Gastroesophageal sphincter (tissue), 4 donors: ENCODE data around the gene RPA1. TPM values are rescaled to one million over a fixed set of nuclear protein-coding genes. Genes with fewer than 3 reads are reported as not detected.
A peak's percentile ranks its signal among the peaks of the same experiment; 100 is the strongest.

Experiments used
- ATAC-seq: fragments of 150-250 bp; one replicate; pipeline ENCODE4 v1.9.1; 2016; ENCODE audit warnings: mild to moderate bottlenecking, moderate library complexity
- H3K27ac ChIP-seq, 4 donors: fragments of 200-600 bp; sonication (generic) in 3 of 4; 1 replicate in 3 of 4; 2 replicates in 1 of 4; pipeline ENCODE4 v1.5.1; 2016 to 2019
- H3K27me3 ChIP-seq: fragments of 200-600 bp; sonication (generic); one replicate; pipeline ENCODE4 v1.5.1; 2019
- H3K36me3 ChIP-seq, 2 donors: fragments of 200-600 bp; sonication (generic); one replicate each; pipeline ENCODE4 v1.5.1; 2019; ENCODE audit warnings: control low read depth in 1 of 2
- H3K4me1 ChIP-seq, 3 donors: fragments of 200-600 bp; sonication (generic); 1 replicate in 2 of 3; 2 replicates in 1 of 3; pipeline ENCODE4 v1.5.1; 2016 to 2019; ENCODE audit warnings: control low read depth in 2 of 3
- H3K4me3 ChIP-seq, 2 donors: fragments of 200-600 bp; sonication (generic); one replicate each; pipeline ENCODE4 v1.5.1; 2019; ENCODE audit warnings: mild to moderate bottlenecking in 1 of 2, moderate library complexity in 1 of 2
- H3K9me3 ChIP-seq, 3 donors: fragments of 200-600 bp; sonication (generic); one replicate each; pipeline ENCODE4 v1.5.1; 2017 to 2019; ENCODE audit warnings: control low read depth in 2 of 3
- CTCF ChIP-seq, 4 experiments: fragments of 200-600 bp in 2 of 4; fragments of 450-650 bp in 2 of 4; sonication (generic) in 1 of 4; IDR thresholded peaks; one replicate each; pipeline ENCODE4 v1.5.1; 2017 to 2019; ENCODE audit warnings: antibody characterized with exemption in 4 of 4, mild to moderate bottlenecking in 2 of 4, moderate library complexity in 2 of 4
- EP300 ChIP-seq: sonication (generic); formaldehyde crosslinking; IDR thresholded peaks from one replicate; pipeline ENCODE4 v1.6.1; 2017; ENCODE audit warnings: antibody characterized with exemption, mild to moderate bottlenecking
- POLR2A ChIP-seq, 2 donors: fragments of 450-650 bp; IDR thresholded peaks; one replicate each; pipeline ENCODE4 v1.6.1; 2017; ENCODE audit warnings: antibody characterized with exemption in 2 of 2, mild to moderate bottlenecking in 2 of 2, moderate library complexity in 1 of 2
- POLR2AphosphoS5 ChIP-seq: sonication (generic); formaldehyde crosslinking; IDR thresholded peaks from one replicate; pipeline ENCODE4 v1.6.1; 2017; ENCODE audit warnings: antibody characterized with exemption
- WGBS, 2 donors: methylation state at CpG; one replicate each; pipeline ENCODE4 v1.1.5; 2018; ENCODE audit warnings: low coverage in 1 of 2; 5-methylcytosine and 5-hydroxymethylcytosine counted together
- total RNA-seq, 4 donors: library from RNA; depleted of rRNA; stranded (reverse); fragments of >200 nt; gene quantifications; one replicate each; pipeline ENCODE4 v1.1.0, GENCODE V29; 2016

RPA1 gene
- total RNA-seq, 4 donors from 2014 or later = 22.0 to 33.0 (median 25.2) TPM

GRCh38 chr17:1785930-1786329 lies 43.9 kb upstream of the RPA1 start:
- peaks cover 0 to 35% of the 10 kb centered on the region in 2 donors for H3K36me3 ChIP-seq
- H3K27ac ChIP-seq = peak overlapping the region in 3 of 4 donors; percentile 73 to 89 (median 74)
- WGBS, 2 donors = 48 to 61% methylated on average over 3 of the region's 4 CpGs

GRCh38 chr17:1786708-1787107 lies 43.1 kb upstream of the RPA1 start:
- H3K4me3 ChIP-seq = no peak overlapping the region
- H3K27me3 ChIP-seq = no peaks in the 10 kb centered on the region
- H3K36me3 ChIP-seq = peaks cover 0 to 28% of the 10 kb centered on the region in 2 donors
- TF ChIP-seq EP300 = no peak
- TF ChIP-seq POLR2AphosphoS5 = no peak
- TF ChIP-seq POLR2A (IDR thresholded peaks at IDR 0.05) = no peak
- TF ChIP-seq CTCF (IDR thresholded peaks at IDR 0.05) = no peak
- no peaks in the 10 kb centered on the region for H3K9me3 ChIP-seq
- H3K4me1 ChIP-seq = peaks cover 0 to 46% (median 17%) of the 10 kb centered on the region in 3 donors
- H3K27ac ChIP-seq = peak overlapping the region; percentile 16 to 89 (median 74)
- WGBS, 2 donors = 60 to 74% methylated on average over 2 to 6 of the region's 7 CpGs
- no peak for ATAC-seq

More at GRCh38 chr17:1785930-1786329, 43.9 kb upstream of the RPA1 start:
- H3K27me3 ChIP-seq = no peaks in the 10 kb centered on the region
- H3K9me3 ChIP-seq = no peaks in the 10 kb centered on the region
- H3K4me3 ChIP-seq = no peak overlapping the region
- ATAC-seq = no peak
- H3K4me1 ChIP-seq = peaks cover 0 to 53% (median 18%) of the 10 kb centered on the region in 3 donors
- TF ChIP-seq EP300 (no peak), POLR2AphosphoS5 (no peak), POLR2A (IDR thresholded peaks at IDR 0.05) (no peak), CTCF (IDR thresholded peaks at IDR 0.05) (no peak)

- H3K36me3 ChIP-seq = peaks cover 0 to 28% of the 10 kb centered on the region in 2 donors
- H3K4me3 ChIP-seq = no peak overlapping the region
- H3K4me1 ChIP-seq = peaks cover 0 to 39% (median 12%) of the 10 kb centered on the region in 3 donors
- ATAC-seq = peak; percentile 61
- H3K27ac ChIP-seq = peak overlapping the region; percentile 16 to 89 (median 74)
- H3K27me3 ChIP-seq = no peaks in the 10 kb centered on the region
- WGBS, 2 donors = 21 to 81% methylated on average over 4 to 8 of the region's 16 CpGs
- no peak for TF ChIP-seq CTCF (IDR thresholded peaks at IDR 0.05)
- TF ChIP-seq POLR2AphosphoS5 = peak; percentile 79
- no peaks in the 10 kb centered on the region for H3K9me3 ChIP-seq
Observed at GRCh38 chr17:1787301-1787902, 42.4 kb upstream of the RPA1 start.

- no peak for ATAC-seq
- peaks cover 0 to 18% (median 4%) of the 10 kb centered on the region in 3 donors for H3K4me1 ChIP-seq
- TF ChIP-seq POLR2A (IDR thresholded peaks at IDR 0.05) (no peak), EP300 (no peak), CTCF (IDR thresholded peaks at IDR 0.05) (no peak), POLR2AphosphoS5 (no peak)
- peaks cover 0 to 23% of the 10 kb centered on the region in 2 donors for H3K36me3 ChIP-seq
- H3K27ac ChIP-seq = no peak overlapping the region
- H3K27me3 ChIP-seq = no peaks in the 10 kb centered on the region
- H3K4me3 ChIP-seq = no peak overlapping the region
- WGBS, 2 donors = 49 to 50% methylated on average over 3 to 5 of the region's 5 CpGs
- no peaks in the 10 kb centered on the region for H3K9me3 ChIP-seq
Observed at GRCh38 chr17:1789936-1790335, 39.9 kb upstream of the RPA1 start.
